Left ventricle myocardium inferior (tissue), 1 donor: ENCODE data around the gene ITPKB. TPM values are rescaled to one million over a fixed set of nuclear protein-coding genes. Genes with fewer than 3 reads are reported as not detected.
A peak's percentile ranks its signal among the peaks of the same experiment; 100 is the strongest.

Experiments used
- DNase-seq: peaks from one replicate; pipeline ENCODE4 v3.0.0-alpha.2; 2020
- H3K27ac ChIP-seq: fragments of 200-600 bp; replicated peaks from 2 replicates; pipeline ENCODE4 v1.8.0; 2021
- H3K27me3 ChIP-seq: fragments of 200-600 bp; 2 replicates; pipeline ENCODE4 v1.8.0; 2021; ENCODE audit warnings: low read depth
- H3K36me3 ChIP-seq: fragments of 200-600 bp; 2 replicates; pipeline ENCODE4 v1.8.0; 2021
- H3K4me1 ChIP-seq: fragments of 200-600 bp; 2 replicates; pipeline ENCODE4 v1.8.0; 2021
- H3K4me3 ChIP-seq: fragments of 200-600 bp; 2 replicates; pipeline ENCODE4 v1.8.0; 2021; ENCODE audit warnings: mild to moderate bottlenecking, moderate library complexity
- H3K9me3 ChIP-seq: fragments of 200-600 bp; replicated peaks from 2 replicates; pipeline ENCODE4 v1.8.0; 2021
- CTCF ChIP-seq: fragments of 200-600 bp; IDR thresholded peaks from 2 replicates; pipeline ENCODE4 v1.8.0; 2021; ENCODE audit warnings: antibody characterized with exemption, mild to moderate bottlenecking, borderline replicate concordance
- intact Hi-C: fragments of 100-400 bp; cut with micrococcal nuclease; formaldehyde crosslinking; loops from one replicate; pipeline ENCODE4 v1.11.0; 2022
- total RNA-seq: library from RNA; stranded (reverse); fragmentation: NEBNext Ultra II Directional; extraction: Animal tissue kit (Norgen Biotek cat#: 25700); gene quantifications from one replicate; pipeline ENCODE4 v1.2.1, GENCODE V29; 2021
- donor health status: DM: no; HTN: yes; CAD: no; lungs with severe emphysema.

ITPKB gene
- total RNA-seq, 1 donor from 2014 or later: 15.7 TPM

GRCh38 chr1:226603858-226604559, 135.1 kb downstream of the ITPKB start:
- Histone ChIP-seq H3K4me3 (no peak overlapping the region), H3K27me3 (no peaks in the 10 kb centered on the region), H3K36me3 (no peaks in the 10 kb centered on the region), H3K4me1 (peaks cover 52% of the 10 kb centered on the region), H3K27ac (peak overlapping the region; percentile 83), H3K9me3 (no peaks in the 10 kb centered on the region)
- DNase-seq: no peak
- intact Hi-C loops: loop anchor here (10.0 kb wide), 1 partner anchor 59 kb away; the partner anchor contains the start of gene STUM
- no peak for TF ChIP-seq CTCF

GRCh38 chr1:226603022-226603857, 135.8 kb downstream of the ITPKB start:
- H3K27ac ChIP-seq: peak overlapping the region; percentile 83
- intact Hi-C loops: loop anchor here (10.0 kb wide), 1 partner anchor 58 kb away; the partner anchor contains the start of gene STUM
- H3K4me3 ChIP-seq: peak overlapping the region; percentile 29
- no peak for TF ChIP-seq CTCF
- H3K36me3 ChIP-seq: no peaks in the 10 kb centered on the region
- H3K9me3 ChIP-seq: no peaks in the 10 kb centered on the region
- peak; percentile 76 for DNase-seq
- H3K27me3 ChIP-seq: no peaks in the 10 kb centered on the region
- H3K4me1 ChIP-seq: peaks cover 49% of the 10 kb centered on the region

- no peak for TF ChIP-seq CTCF
- peak; percentile 66 for DNase-seq
- Histone ChIP-seq H3K9me3 (no peaks in the 10 kb centered on the region), H3K4me3 (peak overlapping the region; percentile 29), H3K36me3 (no peaks in the 10 kb centered on the region), H3K27ac (peak overlapping the region; percentile 83), H3K4me1 (peaks cover 49% of the 10 kb centered on the region), H3K27me3 (no peaks in the 10 kb centered on the region)
- intact Hi-C loops: loop anchor here (10.0 kb wide), 1 partner anchor 58 kb away; the partner anchor contains the start of gene STUM
Observed at GRCh38 chr1:226602186-226603021, 136.7 kb downstream of the ITPKB start.

GRCh38 chr1:226601456-226601855, 137.6 kb downstream of the ITPKB start:
- no peaks in the 10 kb centered on the region for H3K36me3 ChIP-seq
- H3K27ac ChIP-seq: no peak overlapping the region
- intact Hi-C loops: loop anchor here (10.0 kb wide), 1 partner anchor 57 kb away; the partner anchor contains the start of gene STUM
- H3K4me1 ChIP-seq: peaks cover 44% of the 10 kb centered on the region
- H3K4me3 ChIP-seq: no peak overlapping the region
- no peaks in the 10 kb centered on the region for H3K27me3 ChIP-seq
- DNase-seq: no peak
- H3K9me3 ChIP-seq: no peaks in the 10 kb centered on the region
- TF ChIP-seq CTCF: no peak

GRCh38 chr1:226600254-226600653, 138.8 kb downstream of the ITPKB start:
- DNase-seq: no peak
- Histone ChIP-seq H3K4me3 (no peak overlapping the region), H3K4me1 (peaks cover 35% of the 10 kb centered on the region), H3K27ac (no peak overlapping the region), H3K36me3 (no peaks in the 10 kb centered on the region), H3K9me3 (peaks cover 8% of the 10 kb centered on the region), H3K27me3 (no peaks in the 10 kb centered on the region)
- intact Hi-C loops: loop anchor here (10.0 kb wide), 1 partner anchor 55 kb away; the partner anchor contains the start of gene STUM
- no peak for TF ChIP-seq CTCF
